CD4-positive, CD25-positive, alpha-beta regulatory T cell (primary cell): ENCODE measurements around the gene TRIM68. TPM values are rescaled to one million over a fixed set of nuclear protein-coding genes. Genes with fewer than 3 reads are reported as not detected.

ENCODE experiments used
- ATAC-seq, 2 donors: fragments of 150-1000 bp; cut with Tn5 transposase; one replicate each; pipeline ENCODE4 v1.10.0; 2021; ENCODE audit warnings: low read depth in 2 of 2, moderate number of reproducible peaks in 2 of 2, moderate library complexity in 1 of 2
- DNase-seq, 3 donors: peaks; one replicate each; pipeline versions ENCODE4 v3.0.0 to v3.0.0-alpha.2; 2012 to 2022; ENCODE audit warnings: mixed read lengths in 1 of 3
- H3K27ac ChIP-seq: one replicate; pipeline ENCODE4 v1.7.0; 2013; ENCODE audit warnings: mild to moderate bottlenecking, low read length; ENCODE audit not compliant: insufficient read depth, poor library complexity, severe bottlenecking
- H3K27me3 ChIP-seq: one replicate; pipeline ENCODE4 v1.7.0; 2013; ENCODE audit warnings: low read length; ENCODE audit not compliant: control insufficient read depth, insufficient read depth
- H3K36me3 ChIP-seq: one replicate; pipeline ENCODE4 v1.7.0; 2013; ENCODE audit warnings: mild to moderate bottlenecking, low read length, moderate library complexity; ENCODE audit not compliant: control insufficient read depth, insufficient read depth
- H3K4me1 ChIP-seq: 2 replicates; pipeline ENCODE4 v1.7.0; 2013; ENCODE audit warnings: mild to moderate bottlenecking, low read length; ENCODE audit not compliant: insufficient read depth, control insufficient read depth, poor library complexity, severe bottlenecking
- H3K4me3 ChIP-seq: one replicate; pipeline ENCODE4 v1.7.0; 2013; ENCODE audit warnings: low read depth, mild to moderate bottlenecking, low read length, moderate library complexity
- H3K9me3 ChIP-seq, 2 experiments: 1 replicate in 1 of 2; 2 replicates in 1 of 2; pipeline ENCODE4 v1.7.0; 2013; ENCODE audit warnings: low read length in 2 of 2, mild to moderate bottlenecking in 1 of 2, moderate library complexity in 1 of 2; ENCODE audit not compliant: control insufficient read depth in 2 of 2
- H3K27ac Mint-ChIP-seq, 3 donors: one replicate each; pipeline ENCODE4 v1.8.0; 2020 to 2022; ENCODE audit warnings: mild to moderate bottlenecking in 3 of 3, mixed read lengths in 3 of 3, moderate library complexity in 2 of 3
- H3K27me3 Mint-ChIP-seq: one replicate; pipeline ENCODE4 v1.8.0; 2022; ENCODE audit warnings: mild to moderate bottlenecking, mixed read lengths
- H3K36me3 Mint-ChIP-seq: one replicate; pipeline ENCODE4 v1.8.0; 2020; ENCODE audit warnings: mixed read lengths
- H3K4me1 Mint-ChIP-seq, 4 donors: one replicate each; pipeline ENCODE4 v1.8.0; 2020 to 2022; ENCODE audit warnings: mixed read lengths in 4 of 4, mild to moderate bottlenecking in 1 of 4
- H3K4me3 Mint-ChIP-seq, 4 donors: one replicate each; pipeline ENCODE4 v1.8.0; 2020 to 2022; ENCODE audit warnings: mild to moderate bottlenecking in 4 of 4, mixed read lengths in 4 of 4, moderate library complexity in 3 of 4
- H3K9me3 Mint-ChIP-seq, 7 donors: one replicate each; pipeline ENCODE4 v1.8.0; 2020 to 2022; ENCODE audit warnings: mixed read lengths in 7 of 7, mild to moderate bottlenecking in 3 of 7, moderate library complexity in 2 of 7
- polyA plus RNA-seq, 4 donors: library from polyadenylated mRNA; unstranded; fragments of 300-500 nt; fragmentation: Illumina TruSeq; gene quantifications; one replicate each; pipeline ENCODE4 v1.2.3, GENCODE V29; 2021
- total RNA-seq: library from RNA; stranded (reverse); gene quantifications from one replicate; pipeline ENCODE4 v1.2.3, GENCODE V29; 2022

Gene TRIM68
- total and polyA plus RNA-seq, 5 donors from 2014 or later, result 10.1 to 22.3 (median 17.9) TPM

DNA sequence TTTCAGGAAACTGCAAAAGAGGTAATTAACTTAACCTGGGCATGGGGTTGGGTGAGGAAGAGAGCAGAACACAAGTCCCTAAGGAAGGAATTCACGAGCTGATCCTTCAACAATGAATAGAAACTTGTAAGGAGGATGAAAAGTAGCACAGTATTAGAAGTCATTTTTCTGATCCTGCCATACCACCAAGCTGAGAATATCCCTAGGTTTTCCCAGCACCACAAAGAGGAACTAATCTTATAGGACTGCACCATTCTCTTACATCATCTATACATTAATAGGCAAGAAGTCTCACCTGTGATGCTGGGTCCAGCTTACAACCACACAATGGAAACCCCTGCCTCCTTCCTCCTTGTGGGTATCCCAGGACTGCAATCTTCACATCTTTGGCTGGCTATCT is 14.3 kb downstream of the TRIM68 start, which contains the start of gene OR52I1:
Gene OR52I1 (plus strand): TSS at position 301 of the 400 bp plus-strand sequence. CDS start 0 bp downstream, at position 301.
- no peaks in the 10 kb centered on the region for H3K4me1 ChIP-seq
- H3K9me3 Mint-ChIP-seq, result no peaks in the 10 kb centered on the region
- no peaks in the 10 kb centered on the region for H3K27me3 ChIP-seq
- no peak within 1 kb of the TSS for H3K27ac ChIP-seq
- H3K4me3 ChIP-seq, result no peak within 1 kb of the TSS
- H3K27ac Mint-ChIP-seq, result no peak within 1 kb of the TSS
- no peak for ATAC-seq
- peaks cover 21% of the 10 kb centered on the region for H3K36me3 Mint-ChIP-seq
- peaks cover 4% of the 10 kb centered on the region for H3K36me3 ChIP-seq
- no peak for DNase-seq
- no peak within 1 kb of the TSS for H3K4me3 Mint-ChIP-seq
- H3K9me3 ChIP-seq, result no peaks in the 10 kb centered on the region
- H3K4me1 Mint-ChIP-seq, result peaks cover 0 to 6% (median 3%) of the 10 kb centered on the region in 4 donors
- H3K27me3 Mint-ChIP-seq, result peaks cover 9% of the 10 kb centered on the region

DNA sequence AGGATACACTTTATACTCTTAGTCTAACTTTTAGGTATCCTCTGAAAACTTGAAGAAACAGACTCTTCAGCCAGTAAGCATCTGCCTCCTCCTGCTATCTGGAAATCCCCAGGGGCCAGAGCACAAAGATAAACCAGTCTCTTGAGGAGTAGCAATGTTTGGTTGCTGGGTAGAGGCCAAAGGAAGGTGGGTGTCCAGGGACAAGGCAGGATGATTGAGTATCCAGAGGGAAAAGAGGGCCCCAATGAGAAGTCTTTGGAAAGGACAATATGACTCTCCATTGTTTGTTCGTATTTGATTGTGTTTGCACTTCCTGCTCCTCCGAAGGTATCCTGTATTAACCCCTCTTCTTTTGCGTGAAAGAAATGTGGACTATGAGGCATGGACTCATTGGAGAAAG is 19.0 kb downstream of the TRIM68 start:
- no peaks in the 10 kb centered on the region for H3K4me1 ChIP-seq
- peaks cover 7% of the 10 kb centered on the region for H3K27me3 ChIP-seq
- ATAC-seq (no peak), DNase-seq (no peak)
- no peaks in the 10 kb centered on the region for H3K4me1 Mint-ChIP-seq
- no peaks in the 10 kb centered on the region for H3K9me3 Mint-ChIP-seq
- no peaks in the 10 kb centered on the region for H3K9me3 ChIP-seq
- no peaks in the 10 kb centered on the region for H3K36me3 Mint-ChIP-seq
- no peaks in the 10 kb centered on the region for H3K36me3 ChIP-seq
- H3K27ac Mint-ChIP-seq, result no peak overlapping the region
- no peak overlapping the region for H3K27ac ChIP-seq
- H3K4me3 ChIP-seq, result no peak overlapping the region
- peaks cover 24% of the 10 kb centered on the region for H3K27me3 Mint-ChIP-seq
- no peak overlapping the region for H3K4me3 Mint-ChIP-seq

- H3K4me3 Mint-ChIP-seq, result no peak within 1 kb of the TSS
- DNase-seq (no peak), ATAC-seq (no peak)
- H3K27me3 ChIP-seq, result peaks cover 9% of the 10 kb centered on the region
- peaks cover 0 to 2% (median 0%) of the 10 kb centered on the region in 7 donors for H3K9me3 Mint-ChIP-seq
- peaks cover 3% of the 10 kb centered on the region for H3K36me3 Mint-ChIP-seq
- no peaks in the 10 kb centered on the region for H3K36me3 ChIP-seq
- H3K27me3 Mint-ChIP-seq, result peaks cover 26% of the 10 kb centered on the region
- H3K4me3 ChIP-seq, result no peak within 1 kb of the TSS
- H3K4me1 ChIP-seq, result no peaks in the 10 kb centered on the region
- no peaks in the 10 kb centered on the region for H3K4me1 Mint-ChIP-seq
- no peaks in the 10 kb centered on the region for H3K9me3 ChIP-seq
- H3K27ac Mint-ChIP-seq, result no peak within 1 kb of the TSS
- no peak within 1 kb of the TSS for H3K27ac ChIP-seq
Measured at GRCh38 chr11:4581443-4581842, 26.6 kb downstream of the TRIM68 start, which contains the start of gene OR52I2. TSS of gene OR52I2 (plus strand) at chr11:4581743.

- ATAC-seq (no peak), DNase-seq (no peak)
- no peak overlapping the region for H3K4me3 ChIP-seq
- peaks cover 0 to 2% (median 0%) of the 10 kb centered on the region in 4 donors for H3K4me1 Mint-ChIP-seq
- H3K27me3 ChIP-seq, result peaks cover 6% of the 10 kb centered on the region
- peaks cover 24% of the 10 kb centered on the region for H3K27me3 Mint-ChIP-seq
- no peaks in the 10 kb centered on the region for H3K9me3 ChIP-seq
- peaks cover 3% of the 10 kb centered on the region for H3K36me3 Mint-ChIP-seq
- H3K27ac Mint-ChIP-seq, result no peak overlapping the region
- H3K9me3 Mint-ChIP-seq, result peaks cover 0 to 2% (median 0%) of the 10 kb centered on the region in 7 donors
- no peak overlapping the region for H3K27ac ChIP-seq
- no peak overlapping the region for H3K4me3 Mint-ChIP-seq
- no peaks in the 10 kb centered on the region for H3K36me3 ChIP-seq
- H3K4me1 ChIP-seq, result no peaks in the 10 kb centered on the region
Measured at GRCh38 chr11:4580124-4580523, 27.9 kb downstream of the TRIM68 start.

- H3K27ac ChIP-seq, result no peak overlapping the region
- no peak overlapping the region for H3K27ac Mint-ChIP-seq
- peaks cover 3% of the 10 kb centered on the region for H3K36me3 Mint-ChIP-seq
- peaks cover 21% of the 10 kb centered on the region for H3K27me3 Mint-ChIP-seq
- no peaks in the 10 kb centered on the region for H3K36me3 ChIP-seq
- H3K9me3 ChIP-seq, result no peaks in the 10 kb centered on the region
- no peaks in the 10 kb centered on the region for H3K4me1 ChIP-seq
- no peak overlapping the region for H3K4me3 Mint-ChIP-seq
- H3K27me3 ChIP-seq, result peaks cover 2% of the 10 kb centered on the region
- DNase-seq, result no peak
- H3K4me1 Mint-ChIP-seq, result peaks cover 0 to 2% (median 0%) of the 10 kb centered on the region in 4 donors
- H3K4me3 ChIP-seq, result no peak overlapping the region
- H3K9me3 Mint-ChIP-seq, result peaks cover 0 to 4% (median 0%) of the 10 kb centered on the region in 7 donors
- ATAC-seq, result no peak
Measured at GRCh38 chr11:4578624-4579023, 29.4 kb downstream of the TRIM68 start.

GRCh38 chr11:4577761-4578160 is 30.3 kb downstream of the TRIM68 start:
- Histone ChIP-seq H3K27ac (no peak overlapping the region), H3K4me1 (no peaks in the 10 kb centered on the region), H3K4me3 (no peak overlapping the region), H3K36me3 (no peaks in the 10 kb centered on the region), H3K9me3 (no peaks in the 10 kb centered on the region), H3K27me3 (peaks cover 2% of the 10 kb centered on the region)
- DNase-seq (no peak), ATAC-seq (no peak)
- Mint-ChIP-seq H3K9me3 (peaks cover 0 to 4% (median 0%) of the 10 kb centered on the region in 7 donors), H3K27me3 (peaks cover 21% of the 10 kb centered on the region), H3K4me3 (no peak overlapping the region), H3K27ac (no peak overlapping the region), H3K36me3 (peaks cover 3% of the 10 kb centered on the region), H3K4me1 (peaks cover 0 to 2% (median 0%) of the 10 kb centered on the region in 4 donors)

GRCh38 chr11:4576880-4577279 is 31.2 kb downstream of the TRIM68 start:
- no peak for ATAC-seq
- Histone ChIP-seq H3K27ac (no peak overlapping the region), H3K4me1 (no peaks in the 10 kb centered on the region), H3K9me3 (no peaks in the 10 kb centered on the region), H3K36me3 (no peaks in the 10 kb centered on the region), H3K4me3 (no peak overlapping the region), H3K27me3 (peaks cover 2% of the 10 kb centered on the region)
- Mint-ChIP-seq H3K27me3 (peaks cover 24% of the 10 kb centered on the region), H3K4me3 (no peak overlapping the region), H3K9me3 (peaks cover 0 to 4% (median 0%) of the 10 kb centered on the region in 7 donors), H3K27ac (no peak overlapping the region), H3K4me1 (peaks cover 0 to 2% (median 0%) of the 10 kb centered on the region in 4 donors), H3K36me3 (peaks cover 2% of the 10 kb centered on the region)
- no peak for DNase-seq

GRCh38 chr11:4569075-4569474 is 39.0 kb downstream of the TRIM68 start:
- no peak overlapping the region for H3K27ac ChIP-seq
- no peaks in the 10 kb centered on the region for H3K4me1 ChIP-seq
- no peak overlapping the region for H3K4me3 ChIP-seq
- DNase-seq, result no peak
- H3K4me1 Mint-ChIP-seq, result no peaks in the 10 kb centered on the region
- no peaks in the 10 kb centered on the region for H3K9me3 ChIP-seq
- peaks cover 11% of the 10 kb centered on the region for H3K27me3 Mint-ChIP-seq
- H3K36me3 Mint-ChIP-seq, result no peaks in the 10 kb centered on the region
- H3K27ac Mint-ChIP-seq, result no peak overlapping the region
- no peak for ATAC-seq
- H3K36me3 ChIP-seq, result no peaks in the 10 kb centered on the region
- H3K4me3 Mint-ChIP-seq, result no peak overlapping the region
- H3K9me3 Mint-ChIP-seq, result peaks cover 0 to 5% (median 1%) of the 10 kb centered on the region in 7 donors
- H3K27me3 ChIP-seq, result no peaks in the 10 kb centered on the region
